ENCODE results near the gene CDKN2B-AS1. TPM values are rescaled to one million over a fixed set of nuclear protein-coding genes. Genes with fewer than 3 reads are reported as not detected.

CDKN2B-AS1 gene
- polyA plus RNA-seq, 1 donor (not counting 4 experiments of a cell fraction or from before 2014, with no cell fraction given) = 1.1 TPM

DNA sequence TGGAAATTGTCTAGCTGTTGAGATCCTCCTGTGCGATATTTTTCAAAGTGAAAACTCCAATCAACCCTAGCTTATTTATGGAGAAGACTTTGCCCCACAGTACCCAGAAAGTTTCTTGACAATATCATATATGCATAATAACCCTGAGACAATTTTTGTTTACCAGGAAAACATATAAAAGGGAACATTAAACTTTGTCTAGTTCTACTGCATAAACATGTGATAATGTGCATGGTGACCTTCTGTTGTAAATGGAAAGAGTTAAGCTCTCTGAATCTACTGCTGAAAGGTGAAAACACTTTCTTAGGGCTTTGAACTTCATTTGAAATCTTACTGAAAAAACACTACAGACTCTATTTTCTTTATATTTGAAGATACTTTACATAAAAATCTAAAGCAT, 46.8 kb downstream of the CDKN2B-AS1 start:
- FAIRE-seq (peak; percentile 9), DNase-seq (ENCODE audit: low read depth, low spot score) (no peak)
- dilution Hi-C loops (cut with MboI; ENCODE audit: extremely low pct_ligation_motif_present, low sequenced_read_pairs) = loop anchor here (25.0 kb wide), 1 partner anchor 196 kb away; no protein-coding TSS in a partner anchor
- Histone ChIP-seq H3K4me1 (ENCODE audit: control insufficient read depth, extremely low read depth, insufficient read depth, low read length) (peaks cover 58% of the 10 kb centered on the region), H3K4me3 (ENCODE audit: control insufficient read depth in 2 of 3, extremely low read depth in 1 of 3, insufficient read depth in 2 of 3, low read depth in 1 of 3, low read length in 3 of 3) (no peak overlapping the region), H2AFZ (ENCODE audit: control insufficient read depth, low read length) (no peak overlapping the region), H3K9me1 (ENCODE audit: control insufficient read depth, extremely low read depth, insufficient read depth, low read length) (no peaks in the 10 kb centered on the region), H3K4me2 (ENCODE audit: control insufficient read depth, extremely low read depth, insufficient read depth, low read depth, low read length) (peak overlapping the region; percentile 65), H3K9ac (ENCODE audit: control insufficient read depth, extremely low read depth, insufficient read depth, low read length) (peak overlapping the region; percentile 55), H3K79me2 (ENCODE audit: control insufficient read depth, insufficient read depth, low read length) (no peaks in the 10 kb centered on the region), H3K27ac (ENCODE audit: control insufficient read depth, insufficient read depth, low read length) (peak overlapping the region; percentile 89), H3K27me3 (ENCODE audit: control insufficient read depth, extremely low read depth, insufficient read depth, low read length) (no peaks in the 10 kb centered on the region), H3K9me3 (ENCODE audit: control insufficient read depth, low read depth, low read length) (no peaks in the 10 kb centered on the region), H3K36me3 (ENCODE audit: control insufficient read depth in 2 of 2, extremely low read depth in 1 of 2, insufficient read depth in 2 of 2, low read length in 2 of 2) (no peaks in the 10 kb centered on the region), H4K20me1 (ENCODE audit: control insufficient read depth, extremely low read depth, insufficient read depth, low read length) (no peaks in the 10 kb centered on the region)
- no peak for TF ChIP-seq EZH2 (IDR thresholded peaks at IDR 0.05; ENCODE audit: low read length)
- TF ChIP-seq, protein P1, sequence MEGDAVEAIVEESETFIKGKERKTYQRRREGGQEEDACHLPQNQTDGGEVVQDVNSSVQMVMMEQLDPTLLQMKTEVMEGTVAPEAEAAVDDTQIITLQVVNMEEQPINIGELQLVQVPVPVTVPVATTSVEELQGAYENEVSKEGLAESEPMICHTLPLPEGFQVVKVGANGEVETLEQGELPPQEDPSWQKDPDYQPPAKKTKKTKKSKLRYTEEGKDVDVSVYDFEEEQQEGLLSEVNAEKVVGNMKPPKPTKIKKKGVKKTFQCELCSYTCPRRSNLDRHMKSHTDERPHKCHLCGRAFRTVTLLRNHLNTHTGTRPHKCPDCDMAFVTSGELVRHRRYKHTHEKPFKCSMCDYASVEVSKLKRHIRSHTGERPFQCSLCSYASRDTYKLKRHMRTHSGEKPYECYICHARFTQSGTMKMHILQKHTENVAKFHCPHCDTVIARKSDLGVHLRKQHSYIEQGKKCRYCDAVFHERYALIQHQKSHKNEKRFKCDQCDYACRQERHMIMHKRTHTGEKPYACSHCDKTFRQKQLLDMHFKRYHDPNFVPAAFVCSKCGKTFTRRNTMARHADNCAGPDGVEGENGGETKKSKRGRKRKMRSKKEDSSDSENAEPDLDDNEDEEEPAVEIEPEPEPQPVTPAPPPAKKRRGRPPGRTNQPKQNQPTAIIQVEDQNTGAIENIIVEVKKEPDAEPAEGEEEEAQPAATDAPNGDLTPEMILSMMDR (optimal IDR thresholded peaks at IDR 0.05 in 1 of 3, IDR thresholded peaks at IDR 0.05 in 1 of 3, conservative IDR thresholded peaks at IDR 0.05 in 1 of 3; ENCODE audit: extremely low read depth in 1 of 3, insufficient read depth in 2 of 3, low read length in 3 of 3) = no peak

DNA sequence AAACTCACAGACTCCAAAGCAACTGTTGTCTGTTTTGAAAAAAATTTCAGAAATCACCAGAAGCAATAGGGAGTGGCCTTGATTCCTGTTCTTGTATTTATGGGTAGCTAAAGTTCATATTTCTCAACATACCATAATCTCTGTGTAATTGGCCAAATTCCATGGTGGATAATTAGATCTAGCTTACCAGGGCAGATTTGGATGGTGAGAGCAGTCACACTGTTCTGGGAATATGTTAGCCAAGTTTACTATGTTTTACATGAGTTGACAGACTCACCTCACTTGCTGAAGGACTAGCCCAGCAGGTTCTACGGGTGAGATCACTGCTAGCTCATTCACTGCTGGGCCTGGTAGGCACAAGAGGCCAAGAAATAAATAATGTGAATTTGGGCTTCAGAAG, 47.2 kb downstream of the CDKN2B-AS1 start:
- no peaks in the 10 kb centered on the region for H3K79me2 ChIP-seq (ENCODE audit: control insufficient read depth, insufficient read depth, low read length)
- H3K4me2 ChIP-seq (ENCODE audit: control insufficient read depth, extremely low read depth, insufficient read depth, low read depth, low read length) = peak overlapping the region; percentile 65
- H3K27ac ChIP-seq (ENCODE audit: control insufficient read depth, insufficient read depth, low read length) = peak overlapping the region; percentile 89
- DNase-seq (ENCODE audit: low read depth, low spot score) (peak; percentile 73), FAIRE-seq (peak; percentile 98)
- H4K20me1 ChIP-seq (ENCODE audit: control insufficient read depth, extremely low read depth, insufficient read depth, low read length) = no peaks in the 10 kb centered on the region
- H2AFZ ChIP-seq (ENCODE audit: control insufficient read depth, low read length) = no peak overlapping the region
- dilution Hi-C loops (cut with MboI; ENCODE audit: extremely low pct_ligation_motif_present, low sequenced_read_pairs) = loop anchor here (25.0 kb wide), 1 partner anchor 196 kb away; no protein-coding TSS in a partner anchor
- H3K27me3 ChIP-seq (ENCODE audit: control insufficient read depth, extremely low read depth, insufficient read depth, low read length) = no peaks in the 10 kb centered on the region
- no peak overlapping the region for H3K4me3 ChIP-seq (ENCODE audit: control insufficient read depth in 2 of 3, extremely low read depth in 1 of 3, insufficient read depth in 2 of 3, low read depth in 1 of 3, low read length in 3 of 3)
- peak overlapping the region; percentile 55 for H3K9ac ChIP-seq (ENCODE audit: control insufficient read depth, extremely low read depth, insufficient read depth, low read length)
- no peaks in the 10 kb centered on the region for H3K36me3 ChIP-seq (ENCODE audit: control insufficient read depth in 2 of 2, extremely low read depth in 1 of 2, insufficient read depth in 2 of 2, low read length in 2 of 2)
- H3K9me1 ChIP-seq (ENCODE audit: control insufficient read depth, extremely low read depth, insufficient read depth, low read length) = no peaks in the 10 kb centered on the region
- TF ChIP-seq EZH2 (IDR thresholded peaks at IDR 0.05; ENCODE audit: low read length) = no peak
- TF ChIP-seq, protein P1 (optimal IDR thresholded peaks at IDR 0.05 in 1 of 3, IDR thresholded peaks at IDR 0.05 in 1 of 3, conservative IDR thresholded peaks at IDR 0.05 in 1 of 3; ENCODE audit: extremely low read depth in 1 of 3, insufficient read depth in 2 of 3, low read length in 3 of 3) = no peak
- peaks cover 54% of the 10 kb centered on the region for H3K4me1 ChIP-seq (ENCODE audit: control insufficient read depth, extremely low read depth, insufficient read depth, low read length)
- no peaks in the 10 kb centered on the region for H3K9me3 ChIP-seq (ENCODE audit: control insufficient read depth, low read depth, low read length)

Data from keratinocyte (primary cell).